NCI-H748 treated with DMSO at 0.1 percent for 48 hours (cell line): ENCODE results near the gene NYNRIN.

ENCODE experiments used
- DNase-seq: peaks from one replicate; lab custom pipeline; 2025; lab: John Stamatoyannopoulos, UW

The NYNRIN gene

DNA sequence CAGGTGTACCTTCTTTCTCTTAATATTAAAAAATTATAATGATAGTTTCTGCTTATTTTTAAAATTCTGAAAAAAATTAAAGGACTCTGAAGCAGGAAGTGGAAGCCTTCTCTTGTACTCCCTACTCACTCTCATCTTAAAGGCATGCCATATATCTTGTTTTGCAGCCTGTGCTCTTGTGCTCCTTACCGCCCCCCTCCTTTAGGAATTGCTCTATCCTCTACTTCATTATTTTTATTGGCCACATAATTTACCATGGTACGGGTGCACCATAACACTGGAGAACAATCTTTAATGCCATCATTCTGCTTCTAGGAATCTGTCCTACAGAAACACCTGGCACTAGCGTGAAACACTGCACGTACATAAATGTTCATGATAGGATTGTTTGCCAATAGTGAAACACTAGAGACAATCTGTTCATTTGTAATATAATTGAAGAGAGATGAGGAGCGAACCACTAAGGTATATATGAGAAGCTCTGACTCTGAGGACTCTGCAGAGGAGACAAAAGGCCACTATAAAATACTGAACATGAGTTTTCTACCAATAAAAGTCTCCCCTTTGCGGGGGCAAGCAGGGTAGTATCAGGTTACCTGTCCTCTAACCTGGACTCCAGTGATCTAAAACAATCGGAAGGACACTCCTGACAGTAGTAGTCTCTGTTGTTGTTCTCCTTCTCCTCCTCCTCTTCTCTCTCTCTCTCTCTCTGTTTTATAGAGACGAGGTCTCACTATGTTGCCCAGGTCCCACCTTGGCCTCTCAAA is 6.3 kb upstream of the NYNRIN start:
- peak; percentile 42 for DNase-seq

GRCh38 chr14:24394275-24394674 is 4.5 kb upstream of the NYNRIN start:
- no peak for DNase-seq

DNA sequence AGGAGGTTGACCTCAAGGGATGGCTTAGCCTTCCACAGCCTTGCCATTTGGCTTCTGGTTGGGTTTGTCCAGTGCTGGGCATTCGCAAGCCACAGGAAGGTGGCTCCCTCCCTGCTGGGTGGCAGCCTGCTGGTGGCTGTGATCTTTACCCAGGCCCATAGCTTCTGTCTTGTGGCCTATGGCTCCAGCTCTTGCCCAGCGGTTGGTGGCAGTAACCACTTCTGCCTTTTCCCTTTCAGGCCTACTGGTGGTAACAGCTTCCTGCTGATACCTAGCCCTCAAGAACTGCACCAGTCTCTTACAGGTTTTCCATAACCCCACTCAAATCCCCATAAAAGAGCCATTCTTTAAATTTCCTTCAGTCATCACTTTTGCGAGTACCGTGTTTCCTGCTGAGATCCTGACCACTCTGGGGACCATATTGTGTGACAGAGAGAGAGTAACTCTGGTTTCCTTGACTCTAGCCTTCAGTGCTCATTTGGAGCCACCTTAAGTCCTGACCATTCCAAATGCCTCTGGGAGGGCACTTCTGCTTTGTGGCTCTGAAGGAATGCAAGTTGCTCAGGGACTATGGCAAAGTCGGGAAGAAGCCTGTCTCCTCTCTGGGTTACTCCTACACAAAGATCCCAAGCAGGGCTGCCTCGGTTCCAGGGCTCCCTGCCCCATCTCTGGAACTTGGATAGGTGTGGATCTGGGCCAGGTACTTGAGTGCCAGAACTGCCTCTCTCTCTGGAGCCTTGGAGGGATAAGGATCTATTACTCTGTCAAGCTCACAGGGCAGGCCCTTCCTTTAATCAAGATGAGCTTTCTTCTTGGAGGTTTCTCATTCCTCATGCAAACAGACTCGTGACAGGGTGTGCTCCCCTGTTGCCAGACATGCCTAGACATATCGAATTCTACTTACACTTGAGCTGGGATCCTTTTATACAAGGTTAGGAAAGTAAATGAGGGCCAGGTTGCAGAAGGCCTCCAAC is 2.9 kb upstream of the NYNRIN start:
- no peak for DNase-seq

- no peak for DNase-seq
Measured at GRCh38 chr14:24397639-24398292, 1.0 kb upstream of the NYNRIN start.

DNA sequence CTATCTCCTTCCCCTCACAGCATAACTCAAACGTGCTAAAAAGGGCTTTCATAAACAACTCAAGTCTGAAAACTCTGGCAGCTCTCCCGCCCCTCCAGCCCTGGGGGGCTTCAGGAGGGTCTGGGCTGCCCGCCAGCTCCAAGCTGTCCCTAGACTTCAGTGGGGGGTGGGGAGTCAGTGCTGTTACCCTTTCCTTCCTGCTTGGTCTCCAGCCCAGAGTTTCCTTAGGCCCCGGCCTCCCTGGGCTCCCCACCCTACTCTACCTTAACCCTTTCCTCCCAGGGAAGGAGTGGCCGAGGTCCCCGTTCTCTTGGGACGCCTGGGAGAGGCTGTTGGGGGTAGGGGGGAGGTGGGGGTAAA is 530 bp upstream of the NYNRIN start:
- no peak for DNase-seq

GRCh38 chr14:24399447-24399822 is 632 bp downstream of the NYNRIN start:
- no peak for DNase-seq

DNA sequence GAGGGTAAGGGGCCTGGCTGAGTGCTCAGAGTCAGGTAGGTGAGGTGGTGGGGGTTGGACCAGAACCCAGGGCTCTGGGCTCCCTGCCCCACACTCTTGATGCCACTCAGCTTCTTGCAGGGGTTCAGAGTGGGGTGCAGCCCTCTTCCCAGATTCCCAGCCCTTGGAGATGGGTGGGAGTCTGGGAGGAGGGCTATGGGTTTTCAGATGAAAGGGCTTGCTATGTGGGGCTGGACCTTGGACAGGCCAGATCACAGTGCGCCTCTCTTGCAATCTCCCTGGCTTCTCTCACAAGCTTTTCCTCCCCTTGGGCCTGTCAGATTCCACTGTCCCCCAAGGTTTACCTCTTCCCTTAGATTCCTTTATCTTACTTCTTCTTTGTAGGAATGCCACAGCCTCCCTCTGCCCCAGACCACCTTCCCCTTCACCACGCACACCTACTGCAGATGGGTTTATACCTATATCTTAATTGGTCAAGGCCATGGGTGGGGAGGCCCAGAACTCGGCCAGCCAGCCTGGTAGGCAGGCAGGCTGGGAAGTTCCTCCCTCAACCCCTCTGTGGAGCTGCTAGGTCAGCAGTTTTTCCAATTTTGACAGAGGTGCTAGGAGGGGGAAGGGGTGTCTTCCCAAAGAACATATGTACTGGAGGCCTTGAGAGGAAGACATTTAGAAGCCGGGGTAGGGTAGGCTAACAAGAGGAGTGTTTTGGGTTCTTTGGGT is 1.4 kb downstream of the NYNRIN start:
- DNase-seq, result no peak

DNA sequence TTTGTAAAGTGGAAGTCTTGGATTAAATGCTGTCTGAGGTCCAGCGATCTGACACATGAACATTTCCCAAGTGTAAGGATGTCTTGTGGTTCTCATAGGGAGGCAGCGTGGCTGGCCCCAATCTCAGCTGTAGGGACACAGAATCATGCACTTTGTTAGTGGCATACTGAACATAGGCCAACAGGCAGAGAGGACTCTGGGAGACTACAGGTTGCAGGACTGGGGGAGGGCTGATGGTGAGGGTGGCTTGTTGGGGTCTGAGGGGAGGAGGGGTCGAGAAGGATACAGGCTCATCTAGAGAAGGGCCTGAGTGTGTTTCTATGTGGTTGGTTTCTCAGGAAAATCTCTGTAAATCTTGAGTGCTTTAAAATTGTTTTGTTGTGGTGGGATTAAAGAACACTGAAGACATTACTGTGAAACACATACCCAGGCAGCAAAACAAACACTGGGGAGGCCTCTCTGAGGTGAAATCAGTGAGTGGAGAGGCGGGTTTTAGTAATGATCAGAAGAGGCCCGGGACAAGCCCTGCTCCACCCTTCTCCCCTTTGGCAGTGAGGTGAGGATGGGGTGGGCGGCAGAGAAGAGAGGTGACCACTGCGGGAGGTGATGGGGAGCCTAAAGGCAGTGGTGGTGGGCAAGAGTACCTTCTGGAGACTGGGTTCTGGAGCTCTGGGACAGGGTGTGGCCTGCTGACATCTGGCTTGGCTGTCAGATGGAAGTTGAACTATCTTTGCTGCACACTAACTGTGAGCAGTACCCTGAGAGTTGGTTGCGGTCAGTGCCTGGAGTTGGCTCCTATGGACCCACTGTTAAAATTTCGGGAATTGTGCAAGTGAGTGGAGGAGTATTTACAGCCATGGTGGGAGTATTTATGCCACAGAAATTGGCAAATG is 3.3 kb downstream of the NYNRIN start:
- no peak for DNase-seq

- no peak for DNase-seq
Measured at GRCh38 chr14:24403294-24403998, 4.6 kb downstream of the NYNRIN start.

GRCh38 chr14:24404814-24405213 is 6.0 kb downstream of the NYNRIN start:
- DNase-seq, result no peak

- DNase-seq, result no peak
Measured at GRCh38 chr14:24406416-24406815, 7.6 kb downstream of the NYNRIN start.

DNA sequence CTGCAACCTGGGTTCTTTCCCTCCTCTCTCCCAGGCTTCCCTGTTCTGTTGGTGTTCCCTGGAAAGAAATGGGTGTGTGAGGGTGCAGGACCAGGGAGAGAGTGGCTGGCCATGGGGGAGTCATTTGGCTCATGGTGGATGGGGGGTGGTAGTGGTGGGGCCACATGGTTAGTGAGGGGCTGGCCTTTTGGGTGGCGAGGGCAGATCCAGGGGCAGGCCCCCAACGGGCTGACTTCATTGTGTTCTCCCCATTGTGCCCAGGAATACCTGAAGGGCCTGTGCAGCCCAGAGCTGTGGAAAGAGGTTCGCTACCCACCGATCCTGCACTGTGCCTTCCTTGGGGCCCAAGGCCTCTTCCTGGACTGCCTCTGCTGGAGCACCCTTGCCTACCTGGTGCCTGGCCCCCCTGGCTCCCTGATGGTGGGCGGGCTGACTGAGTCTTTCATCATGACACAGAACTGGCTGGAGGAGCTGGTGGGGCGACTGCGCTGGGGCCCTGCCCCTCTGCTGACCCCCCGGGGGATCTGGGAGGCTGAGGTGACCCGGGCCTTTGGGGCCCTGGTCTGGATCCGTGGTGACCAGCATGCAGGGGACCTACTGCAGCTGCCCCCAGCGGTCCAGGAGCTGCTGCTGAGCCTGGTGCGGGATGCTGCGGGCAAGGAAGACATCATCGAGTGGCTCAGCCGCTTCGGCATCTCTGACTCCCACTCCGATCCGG is 9.0 kb downstream of the NYNRIN start:
- no peak for DNase-seq

DNA sequence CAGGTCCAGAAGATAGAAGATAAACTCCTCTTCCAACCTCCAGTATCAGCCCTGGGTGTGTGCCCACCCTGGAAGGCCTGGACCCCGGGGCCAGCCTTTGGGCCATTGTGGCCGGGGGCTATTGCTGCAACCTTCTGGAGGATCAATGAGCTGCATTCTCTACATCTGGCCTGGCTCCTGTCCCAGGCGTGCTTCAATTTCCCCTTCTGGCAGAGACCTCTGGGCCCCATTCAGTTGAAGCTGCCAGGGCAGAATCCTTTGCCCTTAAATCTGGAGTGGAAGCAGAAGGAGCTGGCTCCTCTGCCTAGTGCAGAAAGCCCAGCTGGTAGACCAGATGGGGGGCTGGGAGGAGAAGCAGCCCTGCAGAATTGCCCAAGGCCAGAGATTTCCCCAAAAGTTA is 10.0 kb downstream of the NYNRIN start:
- DNase-seq, result no peak

- DNase-seq, result no peak
Measured at GRCh38 chr14:24409192-24409591, 10.4 kb downstream of the NYNRIN start.

- no peak for DNase-seq
Measured at GRCh38 chr14:24409956-24410355, 11.2 kb downstream of the NYNRIN start.

DNA sequence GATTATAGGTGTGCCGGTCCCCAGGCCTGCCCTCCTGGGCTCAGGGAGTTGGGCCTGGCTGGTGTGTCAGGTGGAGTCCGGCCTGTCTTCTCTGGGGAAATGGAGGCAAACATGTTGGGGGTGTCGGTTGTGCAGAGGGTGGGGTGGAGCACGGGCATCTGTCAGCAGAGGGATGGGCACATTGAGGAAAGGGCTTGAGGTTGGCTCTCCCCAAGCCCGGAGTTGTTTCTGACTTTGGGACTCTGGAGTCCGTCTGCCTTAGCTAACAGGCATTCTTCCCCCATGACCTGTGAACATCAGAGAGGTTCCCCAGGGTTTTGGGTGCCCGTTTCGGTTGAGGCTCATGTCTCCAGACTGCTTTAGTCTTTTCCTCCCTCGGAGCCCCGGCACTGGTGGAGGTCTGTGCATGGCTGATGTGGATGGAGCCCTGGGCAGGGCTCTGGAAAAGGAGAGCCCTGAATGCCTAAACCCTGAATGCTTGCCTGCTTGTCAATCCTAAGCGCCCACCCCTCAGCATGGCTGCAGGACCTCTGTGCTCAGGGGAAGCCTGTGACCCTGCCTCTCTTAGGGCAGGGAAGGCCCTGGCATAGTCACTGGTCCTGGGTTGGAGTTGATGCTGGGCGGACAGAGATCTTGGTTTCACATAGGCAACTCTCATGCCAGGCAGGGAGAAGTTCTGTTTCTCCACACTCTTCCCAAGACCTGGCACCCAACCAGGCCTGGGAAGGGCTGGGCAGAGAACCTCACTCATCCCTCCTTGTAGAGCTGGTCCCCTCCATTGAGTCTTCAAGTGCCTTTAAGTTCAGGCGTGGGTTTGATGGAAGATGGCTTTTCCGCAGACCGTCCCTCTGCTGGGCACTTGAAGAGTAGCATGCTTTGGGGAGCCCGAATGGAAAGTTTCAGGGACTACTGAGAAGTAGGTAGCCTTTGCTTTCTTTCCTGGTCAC is 12.9 kb downstream of the NYNRIN start:
- DNase-seq, result no peak

- DNase-seq, result no peak
Measured at GRCh38 chr14:24414077-24414476, 15.3 kb downstream of the NYNRIN start.

DNA sequence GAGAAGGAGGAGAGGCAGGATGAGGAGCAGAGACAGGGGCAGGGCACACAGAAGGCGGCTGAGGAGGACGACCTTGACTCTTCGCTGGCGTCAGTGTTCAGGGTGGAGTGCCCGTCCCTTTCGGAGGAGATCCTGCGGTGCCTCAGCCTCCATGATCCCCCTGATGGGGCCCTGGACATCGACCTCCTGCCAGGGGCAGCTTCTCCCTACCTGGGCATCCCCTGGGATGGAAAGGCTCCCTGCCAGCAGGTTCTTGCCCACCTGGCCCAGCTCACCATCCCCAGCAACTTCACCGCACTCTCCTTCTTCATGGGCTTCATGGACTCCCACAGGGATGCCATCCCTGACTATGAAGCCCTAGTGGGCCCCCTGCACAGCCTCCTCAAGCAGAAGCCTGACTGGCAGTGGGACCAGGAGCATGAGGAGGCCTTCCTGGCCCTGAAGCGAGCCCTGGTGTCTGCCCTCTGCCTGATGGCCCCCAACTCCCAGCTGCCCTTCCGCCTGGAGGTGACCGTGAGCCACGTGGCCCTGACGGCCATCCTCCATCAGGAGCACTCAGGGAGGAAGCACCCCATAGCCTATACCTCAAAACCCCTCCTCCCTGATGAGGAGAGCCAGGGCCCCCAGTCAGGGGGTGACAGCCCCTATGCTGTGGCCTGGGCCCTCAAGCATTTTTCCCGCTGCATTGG is 16.1 kb downstream of the NYNRIN start:
- no peak for DNase-seq
